Measurements from ENCODE around the gene FLOT1. TPM values are rescaled to one million over a fixed set of nuclear protein-coding genes. Genes with fewer than 3 reads are reported as not detected.
A peak's percentile ranks its signal among the peaks of the same experiment; 100 is the strongest.

FLOT1 gene
- total and polyA plus RNA-seq, 2 of the 13 experiments (the other 11 are each of a cell fraction or from before 2014, with no cell fraction given) = 82.3 to 130 TPM

DNA sequence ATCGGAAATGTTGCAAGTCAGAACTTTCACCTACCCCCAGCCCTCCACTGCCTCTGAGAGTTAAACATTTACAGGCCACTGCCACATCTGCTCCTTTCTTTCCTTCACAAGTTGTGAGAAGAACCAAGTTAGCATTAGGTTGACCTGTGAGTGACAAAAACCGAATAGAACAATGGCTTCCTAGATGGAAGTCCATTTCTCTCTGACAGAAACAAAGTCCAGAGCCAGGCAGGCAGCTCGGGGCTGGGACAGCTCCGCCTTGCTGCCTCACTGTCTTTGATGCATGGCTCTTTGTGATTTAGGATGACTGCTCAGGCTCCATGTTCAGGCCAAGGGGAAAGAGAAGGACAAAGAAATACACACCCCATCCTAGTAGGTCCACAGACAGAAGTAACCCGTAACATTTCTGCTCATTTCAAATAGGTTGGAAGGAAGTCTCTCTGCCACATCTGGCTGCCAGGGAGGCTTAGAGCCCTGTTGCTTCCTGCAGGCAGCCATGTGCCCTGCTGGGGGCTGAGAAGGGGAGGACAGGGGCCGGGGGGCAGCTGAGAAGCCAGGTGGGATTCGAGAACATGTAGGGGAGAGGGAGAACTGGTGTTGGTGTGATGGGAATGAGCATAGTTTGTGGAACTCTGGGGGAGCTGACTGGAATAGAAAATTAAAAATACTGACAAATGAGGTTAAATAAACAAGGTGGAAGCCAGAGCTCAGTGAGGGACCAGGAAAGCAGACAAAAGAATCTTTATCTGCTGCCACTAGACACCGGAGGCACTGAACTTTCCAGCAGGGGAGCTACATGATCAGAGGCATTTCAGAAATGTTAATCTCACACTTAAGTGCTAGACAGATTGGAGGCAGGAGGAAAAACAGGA, 21.4 kb upstream of the FLOT1 start (continued):
- TF ChIP-seq ADNP (CRISPR knock-in tag; IDR thresholded peaks at IDR 0.05) (no peak), TGIF2 (CRISPR knock-in tag; IDR thresholded peaks at IDR 0.05) (peak; percentile 48; the same call in 1 of the 2 replicates), ZNF777 (CRISPR knock-in tag; IDR thresholded peaks at IDR 0.05) (no peak), ZNF879 (CRISPR knock-in tag; IDR thresholded peaks at IDR 0.05) (peak; percentile 37; the same call in 1 of the 2 replicates), ZNF773 (CRISPR knock-in tag; IDR thresholded peaks at IDR 0.05; ENCODE audit: borderline replicate concordance) (no peak), SIX1 (CRISPR knock-in tag; IDR thresholded peaks at IDR 0.05; ENCODE audit: borderline replicate concordance) (peak; percentile 90; the same call in 1 of the 2 replicates), ZC3H4 (CRISPR knock-in tag; IDR thresholded peaks at IDR 0.05; ENCODE audit: borderline replicate concordance) (peak; percentile 95), ZNF772 (CRISPR knock-in tag; IDR thresholded peaks at IDR 0.05) (peak; percentile 72), ZNF484 (CRISPR knock-in tag; IDR thresholded peaks at IDR 0.05; ENCODE audit: borderline replicate concordance, low read depth) (no peak), ZBTB1 (CRISPR knock-in tag; IDR thresholded peaks at IDR 0.05; ENCODE audit: borderline replicate concordance) (0 out of 2 replicates have a peak, but pooled peaks have one; percentile 62), ZNF761 (CRISPR knock-in tag; conservative IDR thresholded peaks at IDR 0.05) (no peak), KDM4B (CRISPR knock-in tag; IDR thresholded peaks at IDR 0.05) (0 out of 2 replicates have a peak, but pooled peaks have one; percentile 33), SAFB2 (CRISPR knock-in tag; IDR thresholded peaks at IDR 0.05; ENCODE audit: borderline replicate concordance, low read depth) (peak; percentile 14; the same call in 1 of the 2 replicates), ZNF136 (CRISPR knock-in tag; IDR thresholded peaks at IDR 0.05; ENCODE audit: low read depth) (no peak; the same call in 1 of the 2 replicates), PRPF4 (IDR thresholded peaks at IDR 0.05; ENCODE audit: low read depth, low read length, poor library complexity, severe bottlenecking) (no peak), ZIK1 (CRISPR knock-in tag; IDR thresholded peaks at IDR 0.05; ENCODE audit: borderline replicate concordance, low read depth) (no peak; the same call in 1 of the 2 replicates), ZNF367 (CRISPR knock-in tag; IDR thresholded peaks at IDR 0.05; ENCODE audit: borderline replicate concordance) (no peak), SALL2 (CRISPR knock-in tag; IDR thresholded peaks at IDR 0.05) (no peak), KMT2A (CRISPR knock-in tag; IDR thresholded peaks at IDR 0.05) (no peak; the same call in 1 of the 2 replicates)
- TF ChIP-seq, protein P1, sequence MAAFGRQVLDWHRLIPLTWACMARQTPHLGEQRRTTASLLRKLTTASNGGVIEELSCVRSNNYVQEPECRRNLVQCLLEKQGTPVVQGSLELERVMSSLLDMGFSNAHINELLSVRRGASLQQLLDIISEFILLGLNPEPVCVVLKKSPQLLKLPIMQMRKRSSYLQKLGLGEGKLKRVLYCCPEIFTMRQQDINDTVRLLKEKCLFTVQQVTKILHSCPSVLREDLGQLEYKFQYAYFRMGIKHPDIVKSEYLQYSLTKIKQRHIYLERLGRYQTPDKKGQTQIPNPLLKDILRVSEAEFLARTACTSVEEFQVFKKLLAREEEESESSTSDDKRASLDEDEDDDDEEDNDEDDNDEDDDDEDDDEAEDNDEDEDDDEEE (CRISPR knock-in tag; IDR thresholded peaks at IDR 0.05) = no peak
- TF ChIP-seq, protein P2, sequence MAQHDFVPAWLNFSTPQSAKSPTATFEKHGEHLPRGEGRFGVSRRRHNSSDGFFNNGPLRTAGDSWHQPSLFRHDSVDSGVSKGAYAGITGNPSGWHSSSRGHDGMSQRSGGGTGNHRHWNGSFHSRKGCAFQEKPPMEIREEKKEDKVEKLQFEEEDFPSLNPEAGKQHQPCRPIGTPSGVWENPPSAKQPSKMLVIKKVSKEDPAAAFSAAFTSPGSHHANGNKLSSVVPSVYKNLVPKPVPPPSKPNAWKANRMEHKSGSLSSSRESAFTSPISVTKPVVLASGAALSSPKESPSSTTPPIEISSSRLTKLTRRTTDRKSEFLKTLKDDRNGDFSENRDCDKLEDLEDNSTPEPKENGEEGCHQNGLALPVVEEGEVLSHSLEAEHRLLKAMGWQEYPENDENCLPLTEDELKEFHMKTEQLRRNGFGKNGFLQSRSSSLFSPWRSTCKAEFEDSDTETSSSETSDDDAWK (CRISPR knock-in tag; IDR thresholded peaks at IDR 0.05) = no peak
- TF ChIP-seq, protein P3, sequence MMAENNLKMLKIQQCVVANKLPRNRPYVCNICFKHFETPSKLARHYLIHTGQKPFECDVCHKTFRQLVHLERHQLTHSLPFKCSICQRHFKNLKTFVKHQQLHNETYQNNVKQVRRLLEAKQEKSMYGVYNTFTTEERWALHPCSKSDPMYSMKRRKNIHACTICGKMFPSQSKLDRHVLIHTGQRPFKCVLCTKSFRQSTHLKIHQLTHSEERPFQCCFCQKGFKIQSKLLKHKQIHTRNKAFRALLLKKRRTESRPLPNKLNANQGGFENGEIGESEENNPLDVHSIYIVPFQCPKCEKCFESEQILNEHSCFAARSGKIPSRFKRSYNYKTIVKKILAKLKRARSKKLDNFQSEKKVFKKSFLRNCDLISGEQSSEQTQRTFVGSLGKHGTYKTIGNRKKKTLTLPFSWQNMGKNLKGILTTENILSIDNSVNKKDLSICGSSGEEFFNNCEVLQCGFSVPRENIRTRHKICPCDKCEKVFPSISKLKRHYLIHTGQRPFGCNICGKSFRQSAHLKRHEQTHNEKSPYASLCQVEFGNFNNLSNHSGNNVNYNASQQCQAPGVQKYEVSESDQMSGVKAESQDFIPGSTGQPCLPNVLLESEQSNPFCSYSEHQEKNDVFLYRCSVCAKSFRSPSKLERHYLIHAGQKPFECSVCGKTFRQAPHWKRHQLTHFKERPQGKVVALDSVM (CRISPR knock-in tag; IDR thresholded peaks at IDR 0.05) = peak; percentile 68
- TF ChIP-seq, protein P4, sequence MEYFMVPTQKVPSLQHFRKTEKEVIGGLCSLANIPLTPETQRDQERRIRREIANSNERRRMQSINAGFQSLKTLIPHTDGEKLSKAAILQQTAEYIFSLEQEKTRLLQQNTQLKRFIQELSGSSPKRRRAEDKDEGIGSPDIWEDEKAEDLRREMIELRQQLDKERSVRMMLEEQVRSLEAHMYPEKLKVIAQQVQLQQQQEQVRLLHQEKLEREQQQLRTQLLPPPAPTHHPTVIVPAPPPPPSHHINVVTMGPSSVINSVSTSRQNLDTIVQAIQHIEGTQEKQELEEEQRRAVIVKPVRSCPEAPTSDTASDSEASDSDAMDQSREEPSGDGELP (IDR thresholded peaks at IDR 0.05; ENCODE audit: borderline replicate concordance, low read depth) = peak; percentile 73
- TF ChIP-seq, protein P5, sequence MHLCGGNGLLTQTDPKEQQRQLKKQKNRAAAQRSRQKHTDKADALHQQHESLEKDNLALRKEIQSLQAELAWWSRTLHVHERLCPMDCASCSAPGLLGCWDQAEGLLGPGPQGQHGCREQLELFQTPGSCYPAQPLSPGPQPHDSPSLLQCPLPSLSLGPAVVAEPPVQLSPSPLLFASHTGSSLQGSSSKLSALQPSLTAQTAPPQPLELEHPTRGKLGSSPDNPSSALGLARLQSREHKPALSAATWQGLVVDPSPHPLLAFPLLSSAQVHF (CRISPR knock-in tag; IDR thresholded peaks at IDR 0.05) = no peak
